Parathyroid adenoma (tissue), 2 donors: ENCODE results near the gene CLMP.

Source experiments
- H2AFZ ChIP-seq: fragments of 300-600 bp; sonication (generic); one replicate; pipeline ENCODE4 v1.7.0; 2017; ENCODE audit warnings: antibody characterized with exemption, mild to moderate bottlenecking
- H3K27ac ChIP-seq: fragments of 300-600 bp; sonication (generic); one replicate; pipeline ENCODE4 v1.7.0; 2017
- H3K27me3 ChIP-seq: fragments of 300-600 bp; sonication (generic); one replicate; pipeline ENCODE4 v1.7.0; 2017; ENCODE audit warnings: low read length; ENCODE audit not compliant: control insufficient read depth, insufficient read depth
- H3K36me3 ChIP-seq: fragments of 300-600 bp; sonication (generic); one replicate; pipeline ENCODE4 v1.7.0; 2017; ENCODE audit warnings: low read length; ENCODE audit not compliant: control insufficient read depth, insufficient read depth
- H3K4me1 ChIP-seq: fragments of 300-600 bp; sonication (generic); one replicate; pipeline ENCODE4 v1.7.0; 2017; ENCODE audit warnings: control low read depth
- H3K4me2 ChIP-seq: fragments of 300-600 bp; sonication (generic); one replicate; pipeline ENCODE4 v1.7.0; 2017; ENCODE audit warnings: low read length
- H3K4me3 ChIP-seq: fragments of 300-600 bp; sonication (generic); one replicate; pipeline ENCODE4 v1.7.0; 2017; ENCODE audit warnings: low read depth, low read length
- H3K79me2 ChIP-seq: fragments of 300-600 bp; sonication (generic); one replicate; pipeline ENCODE4 v1.7.0; 2017; ENCODE audit warnings: control low read depth
- H3K9ac ChIP-seq: fragments of 300-600 bp; sonication (generic); one replicate; pipeline ENCODE4 v1.7.0; 2017; ENCODE audit warnings: mild to moderate bottlenecking
- H3K9me3 ChIP-seq: fragments of 300-600 bp; sonication (generic); one replicate; pipeline ENCODE4 v1.7.0; 2017; ENCODE audit warnings: low read length; ENCODE audit not compliant: control insufficient read depth
- CTCF ChIP-seq: fragments of 300-600 bp; sonication (generic); IDR thresholded peaks from one replicate; pipeline ENCODE4 v1.7.0; 2017; ENCODE audit warnings: antibody characterized with exemption, mild to moderate bottlenecking
- donor health status: primary hyperparathyroidism.

CLMP gene

GRCh38 chr11:123202155-123203151 lies 7.4 kb upstream of the CLMP start:
- Histone ChIP-seq H3K36me3 (no peaks in the 10 kb centered on the region), H3K4me1 (no peaks in the 10 kb centered on the region), H3K4me3 (no peak overlapping the region), H3K27ac (no peak overlapping the region), H3K9me3 (no peaks in the 10 kb centered on the region), H3K4me2 (no peak overlapping the region), H3K79me2 (no peaks in the 10 kb centered on the region), H2AFZ (no peak overlapping the region), H3K27me3 (no peaks in the 10 kb centered on the region), H3K9ac (no peak overlapping the region)
- TF ChIP-seq CTCF, result no peak

DNA sequence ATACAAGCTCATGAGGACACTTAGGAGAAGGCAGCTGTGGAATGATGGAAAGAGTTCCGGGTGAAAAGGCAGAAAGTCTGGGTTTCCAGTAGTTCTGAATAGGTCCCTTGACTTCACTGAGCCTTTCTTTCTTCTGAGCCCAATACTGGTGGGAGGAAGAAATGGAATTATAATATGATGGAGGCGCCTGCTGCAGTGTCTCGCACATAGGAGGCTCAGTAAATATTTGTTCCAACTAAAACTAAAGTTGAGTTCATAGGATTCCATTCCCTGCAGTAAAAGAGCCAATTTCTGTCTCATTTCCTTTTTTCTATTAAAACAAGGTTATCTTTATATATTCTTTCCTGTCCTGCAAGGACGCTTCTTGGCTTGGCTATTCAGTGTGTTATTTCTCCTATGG lies 5.2 kb upstream of the CLMP start:
- peaks cover 3% of the 10 kb centered on the region for H3K27me3 ChIP-seq

GRCh38 chr11:123197711-123198110 lies 2.7 kb upstream of the CLMP start:
- Histone ChIP-seq H3K79me2 (no peaks in the 10 kb centered on the region), H3K9me3 (no peaks in the 10 kb centered on the region), H3K4me1 (no peaks in the 10 kb centered on the region), H3K4me3 (no peak overlapping the region), H3K36me3 (no peaks in the 10 kb centered on the region), H3K4me2 (no peak overlapping the region), H3K9ac (no peak overlapping the region), H3K27me3 (peaks cover 3% of the 10 kb centered on the region), H3K27ac (no peak overlapping the region), H2AFZ (no peak overlapping the region)
- TF ChIP-seq CTCF, result no peak

More for the DNA sequence above, 5.2 kb upstream of the CLMP start:
- Histone ChIP-seq H3K36me3 (no peaks in the 10 kb centered on the region), H3K4me3 (no peak overlapping the region), H3K27ac (no peak overlapping the region), H3K79me2 (no peaks in the 10 kb centered on the region), H3K4me1 (no peaks in the 10 kb centered on the region), H3K9ac (no peak overlapping the region), H3K9me3 (no peaks in the 10 kb centered on the region), H2AFZ (no peak overlapping the region), H3K4me2 (no peak overlapping the region)
- no peak for TF ChIP-seq CTCF

- H3K9me3 ChIP-seq, result no peaks in the 10 kb centered on the region
- H3K36me3 ChIP-seq, result no peaks in the 10 kb centered on the region
- H3K27ac ChIP-seq, result no peak overlapping the region
- H3K4me1 ChIP-seq, result no peaks in the 10 kb centered on the region
- no peaks in the 10 kb centered on the region for H3K79me2 ChIP-seq
- H3K27me3 ChIP-seq, result peaks cover 3% of the 10 kb centered on the region
- no peak overlapping the region for H3K4me2 ChIP-seq
- H3K4me3 ChIP-seq, result no peak overlapping the region
- no peak overlapping the region for H3K9ac ChIP-seq
- no peak for TF ChIP-seq CTCF
- no peak overlapping the region for H2AFZ ChIP-seq
These were observed 1.1 kb upstream of the CLMP start for GRCh38 chr11:123196060-123196714.
